DMS53 (cell line): ENCODE results near the gene MRPS25.
"Not testable (repeated sequence)": the region's sequence is repeated elsewhere in the genome, so short reads cannot be mapped to it uniquely, and the experiment has no call there.

Experiments used
- DNase-seq: peaks from one replicate; lab custom pipeline; 2025; lab: John Stamatoyannopoulos, UW

The MRPS25 gene

GRCh38 chr3:15043408-15044171 lies 21.5 kb downstream of the MRPS25 start:
- DNase-seq: no peak

GRCh38 chr3:15042936-15043335 lies 22.2 kb downstream of the MRPS25 start:
- no peak for DNase-seq

- no peak for DNase-seq
Measured at GRCh38 chr3:15041950-15042349, 23.2 kb downstream of the MRPS25 start.

- no peak for DNase-seq
Measured at GRCh38 chr3:15040844-15041243, 24.3 kb downstream of the MRPS25 start.

GRCh38 chr3:15038306-15038705 lies 26.8 kb downstream of the MRPS25 start:
- DNase-seq: no peak

- DNase-seq: no peak
Measured at GRCh38 chr3:15033103-15033502, 32.0 kb downstream of the MRPS25 start.

GRCh38 chr3:15032650-15033049 lies 32.5 kb downstream of the MRPS25 start:
- no peak for DNase-seq

GRCh38 chr3:15029625-15030024 lies 35.5 kb downstream of the MRPS25 start:
- no peak for DNase-seq

GRCh38 chr3:15023719-15024118 lies 41.4 kb downstream of the MRPS25 start:
- DNase-seq: no peak

- DNase-seq: no peak
Measured at GRCh38 chr3:15023249-15023648, 41.9 kb downstream of the MRPS25 start.

- DNase-seq: no peak
Measured at GRCh38 chr3:15017191-15017590, 47.9 kb downstream of the MRPS25 start.

GRCh38 chr3:15015456-15015855 lies 49.7 kb downstream of the MRPS25 start:
- DNase-seq: no peak

GRCh38 chr3:15014606-15015328 lies 50.3 kb downstream of the MRPS25 start:
- DNase-seq: no peak

- DNase-seq: no peak
Measured at GRCh38 chr3:15011174-15011573, 53.9 kb downstream of the MRPS25 start.

GRCh38 chr3:15010664-15011063 lies 54.5 kb downstream of the MRPS25 start:
- DNase-seq: no peak

- peak; percentile 0 for DNase-seq
Measured at GRCh38 chr3:15009167-15009566, 55.9 kb downstream of the MRPS25 start.

- DNase-seq: peak; percentile 57
Measured at GRCh38 chr3:15007681-15008141, 57.4 kb downstream of the MRPS25 start.

GRCh38 chr3:14999182-14999581 lies 65.9 kb downstream of the MRPS25 start:
- DNase-seq: not testable (repeated sequence)
